HFF-Myc (cell line): ENCODE data around the gene UBE2L6.

Experiments used
- DNase-seq: peaks from one replicate; pipeline ENCODE4 v3.0.0-alpha.2; 2011; ENCODE audit warnings: low read depth; ENCODE audit errors: extremely low read depth
- H3K4me3 ChIP-seq: replicated peaks from 2 replicates; pipeline ENCODE4 v1.5.1; 2011; ENCODE audit warnings: low read depth, mild to moderate bottlenecking, control low read depth, low read length
- CTCF ChIP-seq: IDR thresholded peaks from 2 replicates; pipeline ENCODE4 v1.5.1; 2012; ENCODE audit warnings: mild to moderate bottlenecking, low read depth, low read length, control low read depth; ENCODE audit errors: missing control alignments

The UBE2L6 gene

GRCh38 chr11:57546451-57546850 lies 21.0 kb downstream of the UBE2L6 start:
- no peak for DNase-seq
- no peak overlapping the region for H3K4me3 ChIP-seq
- TF ChIP-seq CTCF = no peak

GRCh38 chr11:57545883-57546282 lies 21.6 kb downstream of the UBE2L6 start:
- DNase-seq = no peak
- H3K4me3 ChIP-seq = no peak overlapping the region
- TF ChIP-seq CTCF = no peak

GRCh38 chr11:57544566-57544965 lies 22.9 kb downstream of the UBE2L6 start:
- TF ChIP-seq CTCF = no peak
- H3K4me3 ChIP-seq = no peak overlapping the region
- no peak for DNase-seq

GRCh38 chr11:57543593-57543992 lies 23.9 kb downstream of the UBE2L6 start:
- no peak overlapping the region for H3K4me3 ChIP-seq
- no peak for DNase-seq
- no peak for TF ChIP-seq CTCF

GRCh38 chr11:57542582-57542981 lies 24.9 kb downstream of the UBE2L6 start:
- no peak overlapping the region for H3K4me3 ChIP-seq
- TF ChIP-seq CTCF = no peak
- no peak for DNase-seq

GRCh38 chr11:57541169-57541568 lies 26.3 kb downstream of the UBE2L6 start:
- H3K4me3 ChIP-seq = no peak overlapping the region
- no peak for DNase-seq
- TF ChIP-seq CTCF = no peak

GRCh38 chr11:57539342-57539741 lies 28.1 kb downstream of the UBE2L6 start:
- H3K4me3 ChIP-seq = no peak overlapping the region
- no peak for TF ChIP-seq CTCF
- DNase-seq = no peak
